ENCODE data around the gene UGT8. TPM values are rescaled to one million over a fixed set of nuclear protein-coding genes. Genes with fewer than 3 reads are reported as not detected.

UGT8 gene
- total RNA-seq, 2 donors from 2014 or later: 4.8 to 10.4 TPM

- H3K27me3 Mint-ChIP-seq (ENCODE audit: insufficient read depth): no peaks in the 10 kb centered on the region
- peaks cover 17% of the 10 kb centered on the region for H3K4me1 Mint-ChIP-seq
- H3K4me3 Mint-ChIP-seq: no peak overlapping the region
- H3K9me3 ChIP-seq (ENCODE audit: control insufficient read depth, low read length): peaks cover 63% of the 10 kb centered on the region
- no peaks in the 10 kb centered on the region for H3K4me1 ChIP-seq (ENCODE audit: control insufficient read depth, insufficient read depth, low read length)
- no peak overlapping the region for H3K27ac Mint-ChIP-seq
- peak overlapping the region; percentile 36 for H3K4me3 ChIP-seq (ENCODE audit: low read length)
- peaks cover 8% of the 10 kb centered on the region for H3K36me3 Mint-ChIP-seq (ENCODE audit: low read depth)
- H3K9me3 Mint-ChIP-seq: peaks cover 65% of the 10 kb centered on the region
- no peak for DNase-seq
- no peak overlapping the region for H3K27ac ChIP-seq (ENCODE audit: low read depth, low read length)
- no peak overlapping the region for H3K9ac ChIP-seq (ENCODE audit: extremely low read depth, low read length, poor library complexity, severe bottlenecking)
- no peaks in the 10 kb centered on the region for H3K27me3 ChIP-seq (ENCODE audit: control insufficient read depth, insufficient read depth, low read length, poor library complexity, severe bottlenecking)
- no peaks in the 10 kb centered on the region for H3K36me3 ChIP-seq (ENCODE audit: control insufficient read depth, insufficient read depth, low read length)
- TF ChIP-seq CTCF (conservative IDR thresholded peaks at IDR 0.05): no peak
Measured at GRCh38 chr4:114558446-114559020, 40.1 kb upstream of the UGT8 start.

GRCh38 chr4:114561590-114561989 lies 37.0 kb upstream of the UGT8 start:
- WGBS, 2 experiments (ENCODE audit: insufficient coverage in 1 of 2, insufficient read length in 1 of 2): 87% methylated on average over 1 of the region's 1 CpG; no CpG with 5 or more reads in 1 of the 2 experiments
- TF ChIP-seq CTCF (conservative IDR thresholded peaks at IDR 0.05): no peak
- H3K36me3 ChIP-seq (ENCODE audit: control insufficient read depth, insufficient read depth, low read length): no peaks in the 10 kb centered on the region
- H3K4me1 ChIP-seq (ENCODE audit: control insufficient read depth, insufficient read depth, low read length): peaks cover 3% of the 10 kb centered on the region
- H3K9me3 ChIP-seq (ENCODE audit: control insufficient read depth, low read length): peaks cover 52% of the 10 kb centered on the region
- peaks cover 8% of the 10 kb centered on the region for H3K36me3 Mint-ChIP-seq (ENCODE audit: low read depth)
- no peak overlapping the region for H3K4me3 Mint-ChIP-seq
- DNase-seq: no peak
- H3K27ac Mint-ChIP-seq: peak overlapping the region; percentile 97
- no peaks in the 10 kb centered on the region for H3K27me3 ChIP-seq (ENCODE audit: control insufficient read depth, insufficient read depth, low read length, poor library complexity, severe bottlenecking)
- H3K27me3 Mint-ChIP-seq (ENCODE audit: insufficient read depth): no peaks in the 10 kb centered on the region
- peak overlapping the region; percentile 66 for H3K4me3 ChIP-seq (ENCODE audit: low read length)
- H3K9me3 Mint-ChIP-seq: peaks cover 40% of the 10 kb centered on the region
- no peak overlapping the region for H3K27ac ChIP-seq (ENCODE audit: low read depth, low read length)
- H3K9ac ChIP-seq (ENCODE audit: extremely low read depth, low read length, poor library complexity, severe bottlenecking): no peak overlapping the region
- peaks cover 25% of the 10 kb centered on the region for H3K4me1 Mint-ChIP-seq

- Histone ChIP-seq H3K27me3 (ENCODE audit: control insufficient read depth, insufficient read depth, low read length, poor library complexity, severe bottlenecking) (no peaks in the 10 kb centered on the region), H3K4me3 (ENCODE audit: low read length) (peak overlapping the region; percentile 66), H3K27ac (ENCODE audit: low read depth, low read length) (no peak overlapping the region), H3K9ac (ENCODE audit: extremely low read depth, low read length, poor library complexity, severe bottlenecking) (no peak overlapping the region), H3K9me3 (ENCODE audit: control insufficient read depth, low read length) (peaks cover 44% of the 10 kb centered on the region), H3K36me3 (ENCODE audit: control insufficient read depth, insufficient read depth, low read length) (no peaks in the 10 kb centered on the region), H3K4me1 (ENCODE audit: control insufficient read depth, insufficient read depth, low read length) (peaks cover 3% of the 10 kb centered on the region)
- WGBS, 2 experiments (ENCODE audit: insufficient coverage in 1 of 2, insufficient read length in 1 of 2): 0 to 23% methylated on average over 1 to 2 of the region's 2 CpGs
- Mint-ChIP-seq H3K9me3 (peaks cover 37% of the 10 kb centered on the region), H3K4me1 (peaks cover 25% of the 10 kb centered on the region), H3K4me3 (peak overlapping the region; percentile 34), H3K27ac (peak overlapping the region; percentile 97), H3K27me3 (ENCODE audit: insufficient read depth) (no peaks in the 10 kb centered on the region), H3K36me3 (ENCODE audit: low read depth) (peaks cover 8% of the 10 kb centered on the region)
- no peak for TF ChIP-seq CTCF (conservative IDR thresholded peaks at IDR 0.05)
- peak; percentile 45 for DNase-seq
Measured at GRCh38 chr4:114562176-114562904, 36.3 kb upstream of the UGT8 start.

Data from endodermal cell (in vitro differentiated cells).